Measurements from ENCODE around the gene SCN4A.
"Not testable (repeated sequence)": the region's sequence is repeated elsewhere in the genome, so short reads cannot be mapped to it uniquely, and the experiment has no call there.

Gene SCN4A

GRCh38 chr17:63918305-63918704 lies 54.4 kb downstream of the SCN4A start:
- no peak for DNase-seq (ENCODE audit: extremely low read depth in 1 of 2, low read depth in 1 of 2)

GRCh38 chr17:63917646-63918045 lies 55.1 kb downstream of the SCN4A start:
- DNase-seq (ENCODE audit: extremely low read depth in 1 of 2, low read depth in 1 of 2) = no peak

- not testable (repeated sequence) for DNase-seq (ENCODE audit: extremely low read depth in 1 of 2, low read depth in 1 of 2)
Measured at GRCh38 chr17:63917206-63917605, 55.5 kb downstream of the SCN4A start.

- no peak for DNase-seq (ENCODE audit: extremely low read depth in 1 of 2, low read depth in 1 of 2)
Measured at GRCh38 chr17:63916566-63917185, 56.0 kb downstream of the SCN4A start.

- not testable (repeated sequence) for DNase-seq (ENCODE audit: extremely low read depth in 1 of 2, low read depth in 1 of 2)
Measured at GRCh38 chr17:63915753-63916152, 57.0 kb downstream of the SCN4A start.

- DNase-seq (ENCODE audit: extremely low read depth in 1 of 2, low read depth in 1 of 2) = no peak
Measured at GRCh38 chr17:63914471-63914870, 58.2 kb downstream of the SCN4A start.

GRCh38 chr17:63911657-63912100 lies 61.0 kb downstream of the SCN4A start:
- DNase-seq (ENCODE audit: extremely low read depth in 1 of 2, low read depth in 1 of 2) = peak; percentile 26 to 48

GRCh38 chr17:63911041-63911635 lies 61.6 kb downstream of the SCN4A start, which contains the start of gene CSHL1:
CSHL1 (minus strand) TSS chr17:63911258; CDS start chr17:63911196, 62 bp downstream.
- DNase-seq (ENCODE audit: extremely low read depth in 1 of 2, low read depth in 1 of 2) = no peak

- DNase-seq (ENCODE audit: extremely low read depth in 1 of 2, low read depth in 1 of 2) = no peak
Measured at GRCh38 chr17:63910096-63910495, 62.6 kb downstream of the SCN4A start.

GRCh38 chr17:63909586-63909985 lies 63.1 kb downstream of the SCN4A start:
- DNase-seq (ENCODE audit: extremely low read depth in 1 of 2, low read depth in 1 of 2) = not testable (repeated sequence)

GRCh38 chr17:63907161-63907778 lies 65.4 kb downstream of the SCN4A start:
- DNase-seq (ENCODE audit: extremely low read depth in 1 of 2, low read depth in 1 of 2) = not testable (repeated sequence)

- DNase-seq (ENCODE audit: extremely low read depth in 1 of 2, low read depth in 1 of 2) = not testable (repeated sequence)
Measured at GRCh38 chr17:63904796-63905195, 67.9 kb downstream of the SCN4A start.

- not testable (repeated sequence) for DNase-seq (ENCODE audit: extremely low read depth in 1 of 2, low read depth in 1 of 2)
Measured at GRCh38 chr17:63903787-63904201, 68.9 kb downstream of the SCN4A start.

- not testable (repeated sequence) for DNase-seq (ENCODE audit: extremely low read depth in 1 of 2, low read depth in 1 of 2)
Measured at GRCh38 chr17:63901971-63902370, 70.7 kb downstream of the SCN4A start.

- DNase-seq (ENCODE audit: extremely low read depth in 1 of 2, low read depth in 1 of 2) = peak in 1 of 2 donors; percentile 28
Measured at GRCh38 chr17:63898899-63899798, 73.6 kb downstream of the SCN4A start.

- DNase-seq (ENCODE audit: extremely low read depth in 1 of 2, low read depth in 1 of 2) = not testable (repeated sequence)
Measured at GRCh38 chr17:63896524-63897354, 76.0 kb downstream of the SCN4A start, which contains the start of gene CSH1. CSH1 (minus strand) TSS chr17:63896574; CDS start chr17:63896511, 63 bp downstream.

GRCh38 chr17:63894821-63895220 lies 77.9 kb downstream of the SCN4A start:
- DNase-seq (ENCODE audit: extremely low read depth in 1 of 2, low read depth in 1 of 2) = not testable (repeated sequence)

- not testable (repeated sequence) for DNase-seq (ENCODE audit: extremely low read depth in 1 of 2, low read depth in 1 of 2)
Measured at GRCh38 chr17:63894021-63894420, 78.7 kb downstream of the SCN4A start.

GRCh38 chr17:63892316-63893037 lies 80.2 kb downstream of the SCN4A start:
- not testable (repeated sequence) for DNase-seq (ENCODE audit: extremely low read depth in 1 of 2, low read depth in 1 of 2)
